OCI-LY7 (cell line): ENCODE data around the gene COX19.
A peak's percentile ranks its signal among the peaks of the same experiment; 100 is the strongest.

ENCODE experiments used
- EZH2phosphoT487 ChIP-seq: fragments of 200-600 bp; sonication (generic); IDR thresholded peaks from 2 replicates; pipeline ENCODE4 v1.6.1; 2018; ENCODE audit warnings: low read depth, borderline replicate concordance, mild to moderate bottlenecking, mixed run types, antibody characterized with exemption, low read length, moderate library complexity, mixed read lengths
- TF ChIP-seq, protein P1 (sequence below): fragments of 200-600 bp; sonication (generic); conservative IDR thresholded peaks from 2 replicates; pipeline ENCODE4 v1.5.1; 2014; ENCODE audit warnings: mild to moderate bottlenecking, antibody characterized with exemption, low read length, moderate library complexity, mixed read lengths

DNA sequence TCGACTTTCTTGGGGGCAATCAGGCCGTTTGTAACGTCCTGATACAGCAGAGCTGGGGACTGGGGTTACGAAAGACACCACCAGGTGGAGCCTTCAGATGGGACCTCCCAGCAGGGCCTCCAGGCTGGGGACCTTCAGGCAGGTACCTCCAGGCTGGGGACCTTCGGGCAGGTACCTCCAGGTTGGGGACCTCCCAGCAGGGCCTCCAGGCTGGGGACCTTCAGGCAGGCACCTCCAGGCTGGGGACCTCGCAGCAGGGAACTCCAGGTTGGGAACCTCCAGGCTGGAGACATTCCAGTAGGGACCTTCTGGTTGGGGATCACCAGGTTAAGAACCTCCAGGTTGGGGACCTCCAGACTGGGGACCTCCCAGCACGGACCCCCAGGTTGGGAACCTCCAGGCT is 45.5 kb upstream of the COX19 start:
- TF ChIP-seq, protein P1, sequence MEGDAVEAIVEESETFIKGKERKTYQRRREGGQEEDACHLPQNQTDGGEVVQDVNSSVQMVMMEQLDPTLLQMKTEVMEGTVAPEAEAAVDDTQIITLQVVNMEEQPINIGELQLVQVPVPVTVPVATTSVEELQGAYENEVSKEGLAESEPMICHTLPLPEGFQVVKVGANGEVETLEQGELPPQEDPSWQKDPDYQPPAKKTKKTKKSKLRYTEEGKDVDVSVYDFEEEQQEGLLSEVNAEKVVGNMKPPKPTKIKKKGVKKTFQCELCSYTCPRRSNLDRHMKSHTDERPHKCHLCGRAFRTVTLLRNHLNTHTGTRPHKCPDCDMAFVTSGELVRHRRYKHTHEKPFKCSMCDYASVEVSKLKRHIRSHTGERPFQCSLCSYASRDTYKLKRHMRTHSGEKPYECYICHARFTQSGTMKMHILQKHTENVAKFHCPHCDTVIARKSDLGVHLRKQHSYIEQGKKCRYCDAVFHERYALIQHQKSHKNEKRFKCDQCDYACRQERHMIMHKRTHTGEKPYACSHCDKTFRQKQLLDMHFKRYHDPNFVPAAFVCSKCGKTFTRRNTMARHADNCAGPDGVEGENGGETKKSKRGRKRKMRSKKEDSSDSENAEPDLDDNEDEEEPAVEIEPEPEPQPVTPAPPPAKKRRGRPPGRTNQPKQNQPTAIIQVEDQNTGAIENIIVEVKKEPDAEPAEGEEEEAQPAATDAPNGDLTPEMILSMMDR: peak; percentile 74
- no peak for TF ChIP-seq EZH2phosphoT487
